Measurements from ENCODE around the gene GAA. TPM values are rescaled to one million over a fixed set of nuclear protein-coding genes. Genes with fewer than 3 reads are reported as not detected.

The GAA gene
- total and polyA plus RNA-seq, 8 donors: 24.1 to 105 (median 36.9) TPM

DNA sequence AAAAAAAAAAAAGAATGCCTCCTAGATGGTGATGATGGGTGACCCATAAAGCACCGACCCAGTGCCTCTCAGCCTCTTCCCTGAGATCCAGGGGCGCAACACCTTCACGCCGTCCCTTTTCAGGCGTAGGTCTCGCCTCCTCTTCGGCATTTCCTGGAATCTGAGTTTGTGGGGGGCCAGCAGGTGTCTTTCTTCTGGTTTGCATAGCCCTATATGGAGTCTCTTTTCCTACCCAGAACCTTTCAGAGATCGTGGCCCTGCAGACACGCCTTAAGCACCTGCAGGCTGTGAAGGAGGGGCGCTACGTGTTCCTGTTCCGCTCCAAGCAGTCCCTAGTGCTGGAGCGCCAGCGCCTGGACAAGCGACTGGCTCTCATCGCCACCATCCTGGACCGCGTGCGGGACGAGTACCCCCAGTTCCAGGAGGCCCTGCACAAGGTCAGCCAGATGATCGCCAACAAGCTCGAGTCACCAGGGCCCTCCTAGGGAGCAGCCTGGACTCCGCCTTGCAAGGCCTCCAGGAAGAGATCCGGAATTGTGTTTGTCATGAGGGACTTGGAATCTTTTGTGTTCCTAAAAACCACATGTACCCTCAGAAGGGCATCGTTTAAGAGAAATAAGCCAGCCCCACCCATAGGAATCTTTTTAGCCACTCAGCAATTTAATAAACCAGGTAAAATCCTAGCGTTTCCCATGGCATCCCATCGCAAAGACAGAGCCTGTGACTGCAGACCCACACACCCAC is 1.9 kb upstream of the GAA start:
- intact Hi-C loops (cut with DNase I): no loop called here
- Histone ChIP-seq H3K27ac (no peak overlapping the region), H3K9me3 (no peaks in the 10 kb centered on the region), H3K4me3 (no peak overlapping the region), H3K4me1 (peaks cover 7 to 30% of the 10 kb centered on the region in 2 donors), H3K27me3 (no peaks in the 10 kb centered on the region), H3K36me3 (no peaks in the 10 kb centered on the region)
- ATAC-seq: no peak
- TF ChIP-seq, protein P1, sequence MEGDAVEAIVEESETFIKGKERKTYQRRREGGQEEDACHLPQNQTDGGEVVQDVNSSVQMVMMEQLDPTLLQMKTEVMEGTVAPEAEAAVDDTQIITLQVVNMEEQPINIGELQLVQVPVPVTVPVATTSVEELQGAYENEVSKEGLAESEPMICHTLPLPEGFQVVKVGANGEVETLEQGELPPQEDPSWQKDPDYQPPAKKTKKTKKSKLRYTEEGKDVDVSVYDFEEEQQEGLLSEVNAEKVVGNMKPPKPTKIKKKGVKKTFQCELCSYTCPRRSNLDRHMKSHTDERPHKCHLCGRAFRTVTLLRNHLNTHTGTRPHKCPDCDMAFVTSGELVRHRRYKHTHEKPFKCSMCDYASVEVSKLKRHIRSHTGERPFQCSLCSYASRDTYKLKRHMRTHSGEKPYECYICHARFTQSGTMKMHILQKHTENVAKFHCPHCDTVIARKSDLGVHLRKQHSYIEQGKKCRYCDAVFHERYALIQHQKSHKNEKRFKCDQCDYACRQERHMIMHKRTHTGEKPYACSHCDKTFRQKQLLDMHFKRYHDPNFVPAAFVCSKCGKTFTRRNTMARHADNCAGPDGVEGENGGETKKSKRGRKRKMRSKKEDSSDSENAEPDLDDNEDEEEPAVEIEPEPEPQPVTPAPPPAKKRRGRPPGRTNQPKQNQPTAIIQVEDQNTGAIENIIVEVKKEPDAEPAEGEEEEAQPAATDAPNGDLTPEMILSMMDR (IDR thresholded peaks at IDR 0.05): no peak
- peak in 1 of 4 donors; percentile 55 for DNase-seq

DNA sequence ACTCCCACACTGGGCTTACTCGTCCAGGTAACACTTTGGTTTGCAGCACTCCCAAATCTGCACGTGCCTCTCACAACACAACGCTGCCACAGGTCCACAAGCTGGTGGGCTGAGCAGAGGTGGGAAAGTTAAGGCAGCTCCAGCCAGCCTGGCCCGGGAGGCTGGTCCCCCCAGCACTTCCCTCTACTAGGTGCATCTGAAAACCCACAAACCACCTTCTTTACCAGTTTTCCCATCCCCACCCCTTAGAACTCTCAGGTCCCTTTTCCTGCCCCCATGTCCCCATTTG is 1.4 kb upstream of the GAA start:
- Histone ChIP-seq H3K9me3 (no peaks in the 10 kb centered on the region), H3K27me3 (no peaks in the 10 kb centered on the region), H3K4me3 (no peak overlapping the region), H3K36me3 (no peaks in the 10 kb centered on the region), H3K27ac (no peak overlapping the region), H3K4me1 (peaks cover 7 to 25% of the 10 kb centered on the region in 2 donors)
- no peak for ATAC-seq
- DNase-seq: peak in 1 of 4 donors; percentile 50
- TF ChIP-seq, protein P1 (IDR thresholded peaks at IDR 0.05): no peak
- intact Hi-C loops (cut with DNase I): no loop called here

DNA sequence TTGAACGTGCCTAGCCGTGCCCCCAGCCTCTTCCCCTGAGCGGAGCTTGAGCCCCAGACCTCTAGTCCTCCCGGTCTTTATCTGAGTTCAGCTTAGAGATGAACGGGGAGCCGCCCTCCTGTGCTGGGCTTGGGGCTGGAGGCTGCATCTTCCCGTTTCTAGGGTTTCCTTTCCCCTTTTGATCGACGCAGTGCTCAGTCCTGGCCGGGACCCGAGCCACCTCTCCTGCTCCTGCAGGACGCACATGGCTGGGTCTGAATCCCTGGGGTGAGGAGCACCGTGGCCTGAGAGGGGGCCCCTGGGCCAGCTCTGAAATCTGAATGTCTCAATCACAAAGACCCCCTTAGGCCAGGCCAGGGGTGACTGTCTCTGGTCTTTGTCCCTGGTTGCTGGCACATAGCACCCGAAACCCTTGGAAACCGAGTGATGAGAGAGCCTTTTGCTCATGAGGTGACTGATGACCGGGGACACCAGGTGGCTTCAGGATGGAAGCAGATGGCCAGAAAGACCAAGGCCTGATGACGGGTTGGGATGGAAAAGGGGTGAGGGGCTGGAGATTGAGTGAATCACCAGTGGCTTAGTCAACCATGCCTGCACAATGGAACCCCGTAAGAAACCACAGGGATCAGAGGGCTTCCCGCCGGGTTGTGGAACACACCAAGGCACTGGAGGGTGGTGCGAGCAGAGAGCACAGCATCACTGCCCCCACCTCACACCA is 724 bp downstream of the GAA start:
- TF ChIP-seq, protein P1 (IDR thresholded peaks at IDR 0.05): no peak
- Histone ChIP-seq H3K27me3 (no peaks in the 10 kb centered on the region), H3K4me1 (peaks cover 7 to 25% of the 10 kb centered on the region in 2 donors), H3K27ac (peak overlapping the region; percentile 74 to 89), H3K9me3 (no peaks in the 10 kb centered on the region), H3K4me3 (peak overlapping the region; percentile 86 to 88), H3K36me3 (no peaks in the 10 kb centered on the region)
- DNase-seq (peak in 3 of 4 donors; percentile 11 to 80 (median 42)), ATAC-seq (peak; percentile 13)
- intact Hi-C loops (cut with DNase I): no loop called here

DNA sequence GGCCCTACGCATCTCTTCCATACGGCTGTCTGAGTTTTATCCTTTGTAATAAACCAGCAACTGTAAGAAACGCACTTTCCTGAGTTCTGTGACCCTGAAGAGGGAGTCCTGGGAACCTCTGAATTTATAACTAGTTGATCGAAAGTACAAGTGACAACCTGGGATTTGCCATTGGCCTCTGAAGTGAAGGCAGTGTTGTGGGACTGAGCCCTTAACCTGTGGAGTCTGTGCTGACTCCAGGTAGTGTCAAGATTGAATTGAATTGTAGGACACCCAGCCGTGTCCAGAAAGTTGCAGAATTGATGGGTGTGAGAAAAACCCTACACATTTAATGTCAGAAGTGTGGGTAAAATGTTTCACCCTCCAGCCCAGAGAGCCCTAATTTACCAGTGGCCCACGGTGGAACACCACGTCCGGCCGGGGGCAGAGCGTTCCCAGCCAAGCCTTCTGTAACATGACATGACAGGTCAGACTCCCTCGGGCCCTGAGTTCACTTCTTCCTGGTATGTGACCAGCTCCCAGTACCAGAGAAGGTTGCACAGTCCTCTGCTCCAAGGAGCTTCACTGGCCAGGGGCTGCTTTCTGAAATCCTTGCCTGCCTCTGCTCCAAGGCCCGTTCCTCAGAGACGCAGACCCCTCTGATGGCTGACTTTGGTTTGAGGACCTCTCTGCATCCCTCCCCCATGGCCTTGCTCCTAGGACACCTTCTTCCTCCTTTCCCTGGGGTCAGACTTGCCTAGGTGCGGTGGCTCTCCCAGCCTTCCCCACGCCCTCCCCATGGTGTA is 1.5 kb downstream of the GAA start:
- intact Hi-C loops (cut with DNase I): no loop called here
- Histone ChIP-seq H3K27me3 (no peaks in the 10 kb centered on the region), H3K9me3 (no peaks in the 10 kb centered on the region), H3K4me1 (peaks cover 7 to 25% of the 10 kb centered on the region in 2 donors), H3K36me3 (peaks cover 0 to 3% of the 10 kb centered on the region in 2 donors), H3K27ac (no peak overlapping the region), H3K4me3 (peak overlapping the region in 1 of 2 donors; percentile 86)
- ATAC-seq: no peak
- TF ChIP-seq, protein P1 (IDR thresholded peaks at IDR 0.05): no peak
- peak in 2 of 4 donors; percentile 29 to 43 for DNase-seq
